HepG2 (cell line): ENCODE results near the gene GPR65. TPM values are rescaled to one million over a fixed set of nuclear protein-coding genes. Genes with fewer than 3 reads are reported as not detected.

Experiments used
- ATAC-seq: fragments of 200-7000 bp; cut with Tn5 transposase; 3 replicates; pipeline ENCODE4 v1.9.1; 2020; ENCODE audit warnings: mild to moderate bottlenecking, moderate library complexity
- BruUV-seq: library from RNA; stranded (reverse); fragments of 400-500 nt; replicated peaks from 2 replicates; lab custom pipeline; 2021; lab: Mats Ljungman, UMichigan
- CTCF ChIA-PET: fragments of 300-600 bp; formaldehyde crosslinking; extraction: SDS; loops from one replicate; lab custom pipeline; 2021; ENCODE audit warnings: low total read pairs, inconsistent platforms, low intra/inter-chr PET ratio; lab: Yijun Ruan, JAX
- POLR2A ChIA-PET: fragments of 350-600 bp; sonication (Branson Sonifier 250); formaldehyde crosslinking; loops from one replicate; lab custom pipeline; 2020; ENCODE audit warnings: antibody characterized with exemption, inconsistent platforms; lab: Yijun Ruan, JAX
- DNase-seq: peaks from one replicate; pipeline ENCODE4 v3.0.0-alpha.2; 2015; ENCODE audit warnings: low spot score
- FAIRE-seq: peaks from 3 replicates; lab custom pipeline; 2011; peaks lifted over from hg19 to GRCh38; lab: Jason Lieb, UNC
- H2AFZ ChIP-seq: one replicate; pipeline ENCODE4 v1.6.1; 2011; ENCODE audit warnings: low read length, inconsistent platforms
- H3K27ac ChIP-seq: fragments of 300-600 bp; 3 replicates; pipeline ENCODE4 v1.8.0; 2011; ENCODE audit warnings: mixed run types, mild to moderate bottlenecking, mixed read lengths, low read length, inconsistent platforms; ENCODE audit not compliant: insufficient read depth; ENCODE audit errors: extremely low read length
- H3K27me3 ChIP-seq, 2 experiments: fragments of 200-600 bp in 1 of 2; 2 replicates in 1 of 2; 3 replicates in 1 of 2; pipeline versions ENCODE4 v1.6.0 to v1.8.0; 2011; ENCODE audit warnings: low read length in 2 of 2, mild to moderate bottlenecking in 2 of 2, moderate library complexity in 2 of 2, inconsistent platforms in 1 of 2; ENCODE audit not compliant: insufficient read depth in 2 of 2, control insufficient read depth in 1 of 2
- H3K36me3 ChIP-seq, 2 experiments: fragments of 200-600 bp in 1 of 2; replicated peaks in 1 of 2; 2 replicates in 1 of 2; 3 replicates in 1 of 2; pipeline versions ENCODE4 v1.5.1 to v1.8.0; 2011; ENCODE audit warnings: low read length in 2 of 2, inconsistent platforms in 1 of 2; ENCODE audit not compliant: insufficient read depth in 2 of 2, control insufficient read depth in 1 of 2
- H3K4me1 ChIP-seq: 2 replicates; pipeline ENCODE4 v1.5.1; 2012; ENCODE audit warnings: low read length, inconsistent platforms; ENCODE audit not compliant: insufficient read depth
- H3K4me2 ChIP-seq: 2 replicates; pipeline ENCODE4 v1.6.0; 2011; ENCODE audit warnings: low read depth, low read length, inconsistent platforms
- H3K4me3 ChIP-seq, 3 experiments: fragments of 200-600 bp in 1 of 3; sonication (generic), shearing (Covaris generic) in 1 of 3; replicated peaks in 1 of 3; 2 replicates each; pipeline ENCODE4 v1.5.1; 2011 to 2016; ENCODE audit warnings: low read length in 3 of 3, inconsistent platforms in 2 of 3, low read depth in 2 of 3, mild to moderate bottlenecking in 2 of 3, control low read depth in 1 of 3, mixed read lengths in 1 of 3; ENCODE audit not compliant: insufficient read depth in 1 of 3
- H3K79me2 ChIP-seq: one replicate; pipeline ENCODE4 v1.6.1; 2011; ENCODE audit warnings: low read length, inconsistent platforms; ENCODE audit not compliant: insufficient read depth
- H3K9ac ChIP-seq: 2 replicates; pipeline ENCODE4 v1.6.0; 2011; ENCODE audit warnings: mild to moderate bottlenecking, low read depth, low read length, inconsistent platforms; ENCODE audit not compliant: insufficient read depth
- H3K9me3 ChIP-seq: 2 replicates; pipeline ENCODE4 v1.5.1; 2012; ENCODE audit warnings: mild to moderate bottlenecking, low read length
- H4K20me1 ChIP-seq: 2 replicates; pipeline ENCODE4 v1.6.0; 2011; ENCODE audit warnings: inconsistent platforms, mild to moderate bottlenecking, low read length, moderate library complexity; ENCODE audit not compliant: insufficient read depth
- KMT2B ChIP-seq: IDR thresholded peaks from 2 replicates; pipeline ENCODE4 v1.6.1; 2016; ENCODE audit warnings: missing genetic modification reagents, missing compliant biosample characterization
- PRDM10 ChIP-seq: sonication (generic); formaldehyde crosslinking; IDR thresholded peaks from 2 replicates; pipeline ENCODE4 v1.4.0; 2020; ENCODE audit warnings: low read depth, missing genetic modification reagents
- SKI ChIP-seq: fragments of 450-650 bp; IDR thresholded peaks from one replicate; pipeline ENCODE4 v1.6.1; 2018; ENCODE audit warnings: mild to moderate bottlenecking; ENCODE audit not compliant: partially characterized antibody
- SOX6 ChIP-seq, 2 experiments: fragments of 450-650 bp in 1 of 2; sonication (generic) in 1 of 2; formaldehyde crosslinking in 1 of 2; IDR thresholded peaks; 2 replicates each; pipeline versions ENCODE4 v1.4.0 to v1.6.1; 2017 to 2020; ENCODE audit warnings: antibody characterized with exemption in 1 of 2, mild to moderate bottlenecking in 1 of 2, missing genetic modification reagents in 1 of 2
- SP5 ChIP-seq: IDR thresholded peaks from 2 replicates; pipeline ENCODE4 v1.6.1; 2016; ENCODE audit warnings: low read depth, borderline replicate concordance
- SPEN ChIP-seq: sonication (generic); formaldehyde crosslinking; IDR thresholded peaks from 2 replicates; pipeline ENCODE4 v1.5.1; 2020; ENCODE audit warnings: low read depth, mild to moderate bottlenecking, missing genetic modification reagents
- TFDP1 ChIP-seq: IDR thresholded peaks from 2 replicates; pipeline ENCODE4 v1.6.1; 2016; ENCODE audit warnings: missing compliant biosample characterization, missing genetic modification reagents, borderline replicate concordance
- ZBTB39 ChIP-seq: sonication (generic); formaldehyde crosslinking; IDR thresholded peaks from 2 replicates; pipeline ENCODE4 v1.5.0; 2020; ENCODE audit warnings: missing genetic modification reagents
- ZNF260 ChIP-seq: sonication (generic); formaldehyde crosslinking; IDR thresholded peaks from 2 replicates; pipeline ENCODE4 v1.4.0; 2020; ENCODE audit warnings: missing genetic modification reagents, low read depth, mild to moderate bottlenecking, borderline replicate concordance
- ZNF44 ChIP-seq: sonication (generic); formaldehyde crosslinking; IDR thresholded peaks from 2 replicates; pipeline ENCODE4 v1.5.1; 2020; ENCODE audit warnings: mild to moderate bottlenecking, missing genetic modification reagents
- ZNF512B ChIP-seq: sonication (generic); formaldehyde crosslinking; IDR thresholded peaks from 2 replicates; pipeline ENCODE4 v1.5.1; 2020; ENCODE audit warnings: missing genetic modification reagents, mild to moderate bottlenecking, borderline replicate concordance
- ZSCAN30 ChIP-seq: sonication (generic); formaldehyde crosslinking; IDR thresholded peaks from 2 replicates; pipeline ENCODE4 v1.5.0; 2020; ENCODE audit warnings: mild to moderate bottlenecking, missing genetic modification reagents
- WGBS: methylation state at CpG from one replicate; pipeline ENCODE4 v1.1.6; 2017; ENCODE audit warnings: low lambda C conversion rate; 5-methylcytosine and 5-hydroxymethylcytosine counted together
- in situ Hi-C: cut with HindIII; loops from 2 replicates; pipeline ENCODE4 v1.10.0; 2017; ENCODE audit warnings: low pct_unique_long_range_greater_than_20kb; ENCODE audit not compliant: extremely low pct_ligation_motif_present
- intact Hi-C: fragments of 100-400 bp; cut with micrococcal nuclease; formaldehyde crosslinking; loops from one replicate; pipeline ENCODE4 v1.10.0; 2022; ENCODE audit not compliant: unreplicated experiment
- polyA plus RNA-seq, 8 experiments: library from polyadenylated mRNA; depleted of rRNA in 3 of 8; stranded (reverse) in 7 of 8; unstranded in 1 of 8; fragments of >200 nt; fragmentation: Illumina TruSeq in 4 of 8; extraction: Trizol in 4 of 8; gene quantifications; 2 replicates each; pipeline versions ENCODE4 v1.2.1 to v1.2.3, GENCODE V29; 2011 to 2016; ENCODE audit warnings: low read depth in 4 of 8, missing spikeins in 1 of 8, mixed read lengths in 1 of 8; ENCODE audit not compliant: insufficient read depth in 1 of 8
- total RNA-seq, 5 experiments: library from RNA; depleted of rRNA; stranded (reverse); fragments of >200 nt; fragmentation: Illumina TruSeq; extraction: Trizol; gene quantifications; 2 replicates each; pipeline ENCODE4 v1.2.3, GENCODE V29; 2016; ENCODE audit warnings: low read depth in 1 of 5

The GPR65 gene
- total and polyA plus RNA-seq, 2 of the 13 experiments (the other 11 are each of a cell fraction or from before 2014, with no cell fraction given): not detected

GRCh38 chr14:87967496-87967895 lies 37.4 kb upstream of the GPR65 start (continued):
- TF ChIP-seq ZBTB39 (CRISPR knock-in tag): no peak

- Histone ChIP-seq H3K27me3 (peaks cover 0 to 3% of the 10 kb centered on the region in 2 experiments; a peak in 1 of 5 replicates), H3K4me2 (no peak overlapping the region), H3K9ac (no peak overlapping the region), H3K9me3 (no peaks in the 10 kb centered on the region), H3K4me3 (no peak overlapping the region), H3K79me2 (no peaks in the 10 kb centered on the region), H3K4me1 (no peaks in the 10 kb centered on the region), H4K20me1 (no peaks in the 10 kb centered on the region), H3K36me3 (no peaks in the 10 kb centered on the region), H3K27ac (no peak overlapping the region), H2AFZ (no peak overlapping the region)
- DNase-seq (no peak), FAIRE-seq (no peak), ATAC-seq (no peak)
- intact Hi-C loops (no loop called here), in situ Hi-C loops (no loop called here)
- no peak for TF ChIP-seq PRDM10 (CRISPR knock-in tag)
- no peak for TF ChIP-seq ZNF260 (CRISPR knock-in tag)
- no peak for TF ChIP-seq SOX6 (IDR thresholded peaks at IDR 0.05)
- TF ChIP-seq SOX6 (CRISPR knock-in tag; IDR thresholded peaks at IDR 0.05): no peak
- no peak for TF ChIP-seq TFDP1
- TF ChIP-seq ZSCAN30 (CRISPR knock-in tag): no peak
- no peak for TF ChIP-seq KMT2B (CRISPR knock-in tag)
- TF ChIP-seq SPEN: no peak
- TF ChIP-seq ZNF44 (CRISPR knock-in tag): no peak
- TF ChIP-seq SP5 (CRISPR knock-in tag): no peak
- no peak for TF ChIP-seq SKI
- TF ChIP-seq ZNF512B: no peak
- WGBS: 5% methylated on average over 2 of the region's 2 CpGs
- BruUV-seq: no TSS peak
- CTCF ChIA-PET: no interaction called here
- POLR2A ChIA-PET: no interaction called here
Observed at GRCh38 chr14:87971010-87971409, 33.9 kb upstream of the GPR65 start.
